Measurements from ENCODE around the gene ZBTB5.
A peak's percentile ranks its signal among the peaks of the same experiment; 100 is the strongest.

The ZBTB5 gene

GRCh38 chr9:37425298-37425752, 39.9 kb downstream of the ZBTB5 start:
- no peak for DNase-seq (ENCODE audit: low read depth)
- H3K4me3 ChIP-seq (ENCODE audit: control insufficient read depth, low read depth, low read length): no peak overlapping the region
- no peak for TF ChIP-seq CTCF (IDR thresholded peaks at IDR 0.05; ENCODE audit: control insufficient read depth, insufficient read depth, low read depth, low read length, missing control alignments)

- no peak overlapping the region for H3K4me3 ChIP-seq (ENCODE audit: control insufficient read depth, low read depth, low read length)
- no peak for DNase-seq (ENCODE audit: low read depth)
- TF ChIP-seq CTCF (IDR thresholded peaks at IDR 0.05; ENCODE audit: control insufficient read depth, insufficient read depth, low read depth, low read length, missing control alignments): no peak
These were observed 40.5 kb downstream of the ZBTB5 start for GRCh38 chr9:37424686-37425297.

DNA sequence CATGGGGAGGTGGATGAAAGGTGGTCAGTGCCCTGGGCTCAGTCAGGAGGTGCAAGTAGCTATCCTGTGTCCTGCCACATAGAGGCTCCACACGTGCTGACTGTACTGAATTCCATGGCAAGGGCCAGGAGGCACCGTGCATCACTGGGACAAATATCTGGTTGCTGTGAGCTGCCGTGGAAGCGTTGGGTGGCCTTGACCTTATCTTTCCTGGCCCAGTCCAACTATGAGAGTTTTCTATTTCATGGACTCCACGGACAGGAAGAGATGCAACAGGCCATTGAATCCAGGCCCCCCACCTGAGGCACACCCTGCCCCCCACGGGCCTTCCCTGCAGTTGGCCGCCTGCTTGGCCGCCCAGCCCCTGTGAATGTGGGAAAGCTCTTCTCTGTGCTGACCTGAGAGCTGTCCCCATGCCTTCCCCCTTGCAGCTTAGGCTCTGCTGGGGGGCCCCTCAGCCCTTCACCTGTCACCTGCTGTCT, 41.0 kb downstream of the ZBTB5 start:
- TF ChIP-seq CTCF (IDR thresholded peaks at IDR 0.05; ENCODE audit: control insufficient read depth, insufficient read depth, low read depth, low read length, missing control alignments): no peak
- DNase-seq (ENCODE audit: low read depth): no peak
- H3K4me3 ChIP-seq (ENCODE audit: control insufficient read depth, low read depth, low read length): no peak overlapping the region

DNA sequence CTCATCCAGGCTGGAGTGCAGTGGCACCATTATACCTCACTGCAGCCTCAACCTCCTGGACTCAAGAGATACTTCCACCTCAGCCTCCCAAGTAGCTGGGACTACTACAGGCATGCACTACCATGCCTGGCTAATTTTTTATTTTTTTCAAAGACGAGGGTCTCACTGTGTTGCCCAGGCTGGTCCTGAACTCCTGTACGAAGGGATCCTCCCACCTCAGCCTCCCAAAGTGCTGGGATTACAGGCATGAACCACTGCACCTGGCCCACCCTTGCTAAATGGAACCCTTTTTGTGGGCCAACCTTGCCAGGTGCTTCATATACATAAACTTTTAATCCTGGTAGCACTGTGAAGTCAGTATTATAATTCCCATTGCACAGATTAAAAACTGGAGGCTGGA, 41.7 kb downstream of the ZBTB5 start:
- peak overlapping the region; percentile 86 for H3K4me3 ChIP-seq (ENCODE audit: control insufficient read depth, low read depth, low read length)
- DNase-seq (ENCODE audit: low read depth): no peak
- no peak for TF ChIP-seq CTCF (IDR thresholded peaks at IDR 0.05; ENCODE audit: control insufficient read depth, insufficient read depth, low read depth, low read length, missing control alignments)

GRCh38 chr9:37422289-37423104, 42.8 kb downstream of the ZBTB5 start, which contains the start of gene GRHPR:
GRHPR (plus strand) TSS chr9:37422696; CDS start chr9:37422751, 55 bp downstream.
- no peak for DNase-seq (ENCODE audit: low read depth)
- no peak for TF ChIP-seq CTCF (IDR thresholded peaks at IDR 0.05; ENCODE audit: control insufficient read depth, insufficient read depth, low read depth, low read length, missing control alignments)
- peak within 1 kb of the TSS; percentile 86 for H3K4me3 ChIP-seq (ENCODE audit: control insufficient read depth, low read depth, low read length)

DNA sequence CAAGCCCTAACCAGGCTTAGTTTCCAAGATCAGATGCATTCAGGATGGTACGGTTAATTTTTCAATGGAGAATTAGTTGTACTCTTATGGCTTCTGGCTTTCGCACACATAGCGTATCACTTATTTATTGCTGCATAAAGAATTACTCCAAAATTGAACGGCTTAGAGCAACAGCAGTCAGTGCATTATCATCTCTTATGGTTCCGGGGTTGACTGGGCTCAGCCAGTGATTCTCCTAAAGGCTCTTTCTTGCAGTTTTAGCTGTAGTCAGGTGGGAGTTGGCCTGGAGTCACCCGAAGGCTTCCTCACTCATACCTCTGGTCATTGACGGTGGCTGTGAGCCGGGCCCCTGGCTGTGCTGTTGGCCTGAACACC, 43.3 kb downstream of the ZBTB5 start:
- no peak for DNase-seq (ENCODE audit: low read depth)
- H3K4me3 ChIP-seq (ENCODE audit: control insufficient read depth, low read depth, low read length): peak overlapping the region; percentile 86
- no peak for TF ChIP-seq CTCF (IDR thresholded peaks at IDR 0.05; ENCODE audit: control insufficient read depth, insufficient read depth, low read depth, low read length, missing control alignments)
